Measurements from ENCODE around the gene RPL18A. TPM values are rescaled to one million over a fixed set of nuclear protein-coding genes. Genes with fewer than 3 reads are reported as not detected.

Gene RPL18A
- total RNA-seq, 4 donors from 2014 or later = 1,094 to 1,320 (median 1,226) TPM

DNA sequence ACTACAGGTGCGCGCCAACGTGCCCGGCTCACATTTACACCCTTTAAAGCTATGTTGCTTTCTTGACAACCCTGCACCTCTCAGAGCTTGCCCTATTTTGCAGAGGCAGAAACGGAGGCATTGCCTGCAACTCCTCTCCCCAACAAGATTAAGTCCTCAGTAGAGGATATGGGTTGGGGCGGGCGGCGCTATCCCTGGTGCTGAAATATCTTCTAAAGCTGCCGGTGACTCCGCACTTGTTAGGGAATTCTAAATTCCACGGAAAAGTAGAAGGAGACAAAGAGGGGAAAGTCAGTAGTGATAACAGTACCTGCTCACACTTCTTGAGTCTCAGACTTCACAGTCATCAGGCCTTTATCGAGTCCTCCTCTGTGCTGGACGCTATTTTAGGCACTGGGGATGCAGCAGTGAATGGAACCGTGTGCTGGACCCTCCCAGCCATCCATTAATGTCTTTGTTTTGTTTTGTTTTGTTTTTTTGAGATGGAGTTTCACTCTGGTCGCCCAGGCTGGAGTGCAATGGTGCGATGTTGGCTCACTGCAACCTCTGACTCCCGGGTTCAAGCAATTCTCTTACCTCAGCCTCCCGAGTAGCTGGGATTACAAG, 30.0 kb downstream of the RPL18A start:
- H3K4me1 ChIP-seq = no peaks in the 10 kb centered on the region
- no peak for DNase-seq
- no peak for TF ChIP-seq POLR2A (IDR thresholded peaks at IDR 0.05)
- TF ChIP-seq, protein P1, sequence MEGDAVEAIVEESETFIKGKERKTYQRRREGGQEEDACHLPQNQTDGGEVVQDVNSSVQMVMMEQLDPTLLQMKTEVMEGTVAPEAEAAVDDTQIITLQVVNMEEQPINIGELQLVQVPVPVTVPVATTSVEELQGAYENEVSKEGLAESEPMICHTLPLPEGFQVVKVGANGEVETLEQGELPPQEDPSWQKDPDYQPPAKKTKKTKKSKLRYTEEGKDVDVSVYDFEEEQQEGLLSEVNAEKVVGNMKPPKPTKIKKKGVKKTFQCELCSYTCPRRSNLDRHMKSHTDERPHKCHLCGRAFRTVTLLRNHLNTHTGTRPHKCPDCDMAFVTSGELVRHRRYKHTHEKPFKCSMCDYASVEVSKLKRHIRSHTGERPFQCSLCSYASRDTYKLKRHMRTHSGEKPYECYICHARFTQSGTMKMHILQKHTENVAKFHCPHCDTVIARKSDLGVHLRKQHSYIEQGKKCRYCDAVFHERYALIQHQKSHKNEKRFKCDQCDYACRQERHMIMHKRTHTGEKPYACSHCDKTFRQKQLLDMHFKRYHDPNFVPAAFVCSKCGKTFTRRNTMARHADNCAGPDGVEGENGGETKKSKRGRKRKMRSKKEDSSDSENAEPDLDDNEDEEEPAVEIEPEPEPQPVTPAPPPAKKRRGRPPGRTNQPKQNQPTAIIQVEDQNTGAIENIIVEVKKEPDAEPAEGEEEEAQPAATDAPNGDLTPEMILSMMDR (IDR thresholded peaks at IDR 0.05 in 4 of 5, conservative IDR thresholded peaks at IDR 0.05 in 1 of 5) = no peak
- no peak overlapping the region for H3K4me3 ChIP-seq
- no peaks in the 10 kb centered on the region for H3K9me3 ChIP-seq
- in situ Hi-C loops (cut with MboI; ENCODE audit: low sequenced_read_pairs in 4 of 4) = no loop called here
- no peak for ATAC-seq
- intact Hi-C loops (cut with DNase I; ENCODE audit: low total_unique reads) = no loop called here
- H3K36me3 ChIP-seq = no peaks in the 10 kb centered on the region
- peaks cover 4 to 18% (median 10%) of the 10 kb centered on the region in 3 donors for H3K27me3 ChIP-seq
- H3K27ac ChIP-seq = no peak overlapping the region

- TF ChIP-seq, protein P1 (IDR thresholded peaks at IDR 0.05 in 4 of 5, conservative IDR thresholded peaks at IDR 0.05 in 1 of 5) = no peak
- Histone ChIP-seq H3K27ac (no peak overlapping the region), H3K4me1 (no peaks in the 10 kb centered on the region), H3K27me3 (peaks cover 4 to 32% (median 13%) of the 10 kb centered on the region in 3 donors), H3K4me3 (no peak overlapping the region), H3K9me3 (no peaks in the 10 kb centered on the region), H3K36me3 (no peaks in the 10 kb centered on the region)
- no peak for DNase-seq
- in situ Hi-C loops (cut with MboI; ENCODE audit: low sequenced_read_pairs in 4 of 4) (no loop called here), intact Hi-C loops (cut with DNase I; ENCODE audit: low total_unique reads) (no loop called here)
- no peak for ATAC-seq
These were observed 34.1 kb downstream of the RPL18A start for GRCh38 chr19:17893766-17894165.

DNA sequence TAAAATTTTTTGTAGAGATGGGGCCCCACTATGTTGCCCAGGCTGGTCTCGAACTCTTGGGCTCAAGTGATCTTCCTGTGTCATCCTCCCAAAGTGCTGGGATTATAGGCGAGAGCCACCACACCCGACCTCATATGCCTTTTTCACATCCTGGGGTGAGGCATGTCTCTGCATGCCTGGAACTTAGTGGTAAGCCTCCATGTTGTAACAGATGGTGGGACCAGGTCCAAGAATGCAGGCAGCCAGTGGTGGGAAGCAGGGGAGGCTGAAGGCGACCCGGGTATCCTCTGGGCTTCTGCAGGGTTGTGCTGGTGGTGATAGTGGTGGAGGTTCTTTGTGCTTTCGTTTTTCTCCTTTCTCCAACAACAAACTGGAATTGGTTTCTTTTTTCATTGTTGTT, 43.0 kb downstream of the RPL18A start:
- H3K27ac ChIP-seq = no peak overlapping the region
- TF ChIP-seq POLR2A (IDR thresholded peaks at IDR 0.05) = no peak
- TF ChIP-seq, protein P1 (IDR thresholded peaks at IDR 0.05 in 4 of 5, conservative IDR thresholded peaks at IDR 0.05 in 1 of 5) = no peak
- peaks cover 0 to 12% (median under 1%) of the 10 kb centered on the region in 3 donors for H3K27me3 ChIP-seq
- DNase-seq = no peak
- no peak overlapping the region for H3K4me3 ChIP-seq
- H3K9me3 ChIP-seq = no peaks in the 10 kb centered on the region
- in situ Hi-C loops (cut with MboI; ENCODE audit: low sequenced_read_pairs in 4 of 4) (no loop called here), intact Hi-C loops (cut with DNase I; ENCODE audit: low total_unique reads) (no loop called here)
- no peaks in the 10 kb centered on the region for H3K4me1 ChIP-seq
- no peak for ATAC-seq
- H3K36me3 ChIP-seq = no peaks in the 10 kb centered on the region

DNA sequence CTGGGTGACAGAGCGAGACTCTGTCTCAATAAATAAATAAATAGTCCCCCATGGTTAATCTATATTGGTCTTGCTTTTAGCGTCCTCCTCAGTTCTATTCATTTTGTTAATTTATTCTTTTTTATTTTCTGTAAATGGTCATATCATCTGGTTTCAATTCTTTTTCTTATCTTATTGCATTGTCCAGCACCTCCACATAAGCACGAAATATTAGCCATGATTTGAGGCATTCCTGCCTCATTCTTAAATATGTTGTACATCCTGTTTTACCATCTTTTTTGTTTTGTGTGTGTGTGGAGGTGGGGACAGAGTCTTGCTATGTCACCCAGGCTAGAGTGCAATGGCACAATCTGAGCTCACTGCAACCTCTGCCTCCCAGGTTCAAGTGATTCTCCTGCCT, 48.5 kb downstream of the RPL18A start:
- ATAC-seq = no peak
- Histone ChIP-seq H3K9me3 (peaks cover 0 to 12% (median 0%) of the 10 kb centered on the region in 3 donors), H3K36me3 (no peaks in the 10 kb centered on the region), H3K4me1 (no peaks in the 10 kb centered on the region), H3K27ac (no peak overlapping the region), H3K27me3 (peaks cover 0 to 4% (median 0%) of the 10 kb centered on the region in 3 donors), H3K4me3 (no peak overlapping the region)
- DNase-seq = no peak
- intact Hi-C loops (cut with DNase I; ENCODE audit: low total_unique reads) = no loop called here
- in situ Hi-C loops (cut with MboI; ENCODE audit: low sequenced_read_pairs in 4 of 4) = no loop called here
- TF ChIP-seq POLR2A (IDR thresholded peaks at IDR 0.05) = no peak
- TF ChIP-seq, protein P1 (IDR thresholded peaks at IDR 0.05 in 4 of 5, conservative IDR thresholded peaks at IDR 0.05 in 1 of 5) = no peak

All from gastrocnemius medialis (tissue), 4 donors.